HepG2 (cell line): ENCODE measurements around the gene RILPL1. TPM values are rescaled to one million over a fixed set of nuclear protein-coding genes. Genes with fewer than 3 reads are reported as not detected.

Source experiments
- BRCA1 ChIP-seq: sonication (generic); formaldehyde crosslinking; IDR thresholded peaks from 2 replicates; pipeline ENCODE4 v1.4.0; 2020; ENCODE audit warnings: missing genetic modification reagents
- ELF1 ChIP-seq: sonication (generic); formaldehyde crosslinking; IDR thresholded peaks from 2 replicates; pipeline ENCODE4 v1.4.0; 2020; ENCODE audit warnings: missing genetic modification reagents
- HOXA5 ChIP-seq: sonication (generic); formaldehyde crosslinking; IDR thresholded peaks from 2 replicates; pipeline ENCODE4 v1.4.0; 2020; ENCODE audit warnings: missing genetic modification reagents
- IRX3 ChIP-seq: sonication (generic); formaldehyde crosslinking; IDR thresholded peaks from 2 replicates; pipeline ENCODE4 v1.8.1; 2023; ENCODE audit warnings: mild to moderate bottlenecking, low read depth, missing genetic modification reagents, borderline replicate concordance
- MEIS1 ChIP-seq: sonication (generic); formaldehyde crosslinking; IDR thresholded peaks from 2 replicates; pipeline ENCODE4 v1.9.0; 2021; ENCODE audit warnings: mild to moderate bottlenecking, missing genetic modification reagents, moderate library complexity, borderline replicate concordance
- POLR2G ChIP-seq: fragments of 200-400 bp; formaldehyde crosslinking; IDR thresholded peaks from 2 replicates; pipeline ENCODE4 v1.6.1; 2018; ENCODE audit warnings: mild to moderate bottlenecking, low read depth, low read length, moderate library complexity
- RARA ChIP-seq: IDR thresholded peaks from 2 replicates; pipeline ENCODE4 v1.6.1; 2016; ENCODE audit warnings: missing genetic modification reagents, missing compliant biosample characterization
- RELA ChIP-seq: sonication (generic); formaldehyde crosslinking; IDR thresholded peaks from 2 replicates; pipeline ENCODE4 v1.4.0; 2020; ENCODE audit warnings: missing genetic modification reagents
- RFXAP ChIP-seq: sonication (generic); formaldehyde crosslinking; IDR thresholded peaks from 2 replicates; pipeline ENCODE4 v1.4.0; 2020; ENCODE audit warnings: missing genetic modification reagents, borderline replicate concordance
- SIN3A ChIP-seq: IDR thresholded peaks from 2 replicates; pipeline ENCODE4 v1.6.1; 2011; ENCODE audit warnings: low read depth, mild to moderate bottlenecking, control low read depth, low read length, borderline replicate concordance
- SMAD9 ChIP-seq: sonication (generic); formaldehyde crosslinking; IDR thresholded peaks from 2 replicates; pipeline ENCODE4 v1.5.1; 2020; ENCODE audit warnings: mild to moderate bottlenecking, missing genetic modification reagents
- SNAPC2 ChIP-seq: sonication (generic); formaldehyde crosslinking; IDR thresholded peaks from 2 replicates; pipeline ENCODE4 v1.8.1; 2022; ENCODE audit warnings: mild to moderate bottlenecking, missing genetic modification reagents
- SRSF9 ChIP-seq: fragments of 200-400 bp; formaldehyde crosslinking; IDR thresholded peaks from 2 replicates; pipeline ENCODE4 v1.6.1; 2018; ENCODE audit warnings: borderline replicate concordance, mild to moderate bottlenecking, low read depth, low read length; ENCODE audit not compliant: insufficient read depth, poor library complexity, severe bottlenecking
- TEAD2 ChIP-seq: sonication (generic); formaldehyde crosslinking; IDR thresholded peaks from 2 replicates; pipeline ENCODE4 v1.9.0; 2021; ENCODE audit warnings: missing genetic modification reagents
- TGIF2 ChIP-seq: IDR thresholded peaks from 2 replicates; pipeline ENCODE4 v1.6.1; 2016; ENCODE audit warnings: control low read depth, missing compliant biosample characterization
- ZBTB8A ChIP-seq: sonication (generic); formaldehyde crosslinking; IDR thresholded peaks from 2 replicates; pipeline ENCODE4 v1.4.0; 2020; ENCODE audit warnings: mild to moderate bottlenecking, low read depth, missing genetic modification reagents, borderline replicate concordance
- ZFY ChIP-seq: sonication (generic); formaldehyde crosslinking; IDR thresholded peaks from 2 replicates; pipeline ENCODE4 v1.4.0; 2020; ENCODE audit warnings: missing genetic modification reagents
- ZNF256 ChIP-seq: sonication (generic); formaldehyde crosslinking; conservative IDR thresholded peaks from 2 replicates; pipeline ENCODE4 v1.4.0; 2020; ENCODE audit warnings: missing genetic modification reagents
- ZNF33A ChIP-seq: sonication (generic); formaldehyde crosslinking; IDR thresholded peaks from 2 replicates; pipeline ENCODE4 v1.5.1; 2020; ENCODE audit warnings: missing genetic modification reagents, mild to moderate bottlenecking, moderate library complexity, borderline replicate concordance
- polyA plus RNA-seq, 8 experiments: library from polyadenylated mRNA; depleted of rRNA in 3 of 8; stranded (reverse) in 7 of 8; unstranded in 1 of 8; fragments of >200 nt; fragmentation: Illumina TruSeq in 4 of 8; extraction: Trizol in 4 of 8; gene quantifications; 2 replicates each; pipeline versions ENCODE4 v1.2.1 to v1.2.3, GENCODE V29; 2011 to 2016; ENCODE audit warnings: low read depth in 4 of 8, missing spikeins in 1 of 8, mixed read lengths in 1 of 8; ENCODE audit not compliant: insufficient read depth in 1 of 8
- total RNA-seq, 5 experiments: library from RNA; depleted of rRNA; stranded (reverse); fragments of >200 nt; fragmentation: Illumina TruSeq; extraction: Trizol; gene quantifications; 2 replicates each; pipeline ENCODE4 v1.2.3, GENCODE V29; 2016; ENCODE audit warnings: low read depth in 1 of 5
- TF ChIP-seq, protein P1 (sequence below): sonication (generic); formaldehyde crosslinking; IDR thresholded peaks from 2 replicates; pipeline ENCODE4 v1.5.0; 2020; ENCODE audit warnings: mild to moderate bottlenecking, missing genetic modification reagents, moderate library complexity
- TF ChIP-seq, protein P2 (sequence below): fragments of 450-650 bp; IDR thresholded peaks from 2 replicates; pipeline ENCODE4 v1.6.1; 2016
- TF ChIP-seq, protein P3 (sequence below): sonication (generic); formaldehyde crosslinking; IDR thresholded peaks from 2 replicates; pipeline ENCODE4 v1.5.0; 2020; ENCODE audit warnings: missing genetic modification reagents
- TF ChIP-seq, protein P4 (sequence below): sonication (generic); formaldehyde crosslinking; IDR thresholded peaks from 2 replicates; pipeline ENCODE4 v1.8.0; 2022; ENCODE audit warnings: missing genetic modification reagents, low read depth, mild to moderate bottlenecking, borderline replicate concordance
- TF ChIP-seq, protein P5 (sequence below): sonication (generic); formaldehyde crosslinking; IDR thresholded peaks from 2 replicates; pipeline ENCODE4 v1.5.0; 2020; ENCODE audit warnings: missing genetic modification reagents, mild to moderate bottlenecking, borderline replicate concordance

The RILPL1 gene
- total and polyA plus RNA-seq, 2 of the 13 experiments (the other 11 are each of a cell fraction or from before 2014, with no cell fraction given): 5.8 to 28.4 TPM

DNA sequence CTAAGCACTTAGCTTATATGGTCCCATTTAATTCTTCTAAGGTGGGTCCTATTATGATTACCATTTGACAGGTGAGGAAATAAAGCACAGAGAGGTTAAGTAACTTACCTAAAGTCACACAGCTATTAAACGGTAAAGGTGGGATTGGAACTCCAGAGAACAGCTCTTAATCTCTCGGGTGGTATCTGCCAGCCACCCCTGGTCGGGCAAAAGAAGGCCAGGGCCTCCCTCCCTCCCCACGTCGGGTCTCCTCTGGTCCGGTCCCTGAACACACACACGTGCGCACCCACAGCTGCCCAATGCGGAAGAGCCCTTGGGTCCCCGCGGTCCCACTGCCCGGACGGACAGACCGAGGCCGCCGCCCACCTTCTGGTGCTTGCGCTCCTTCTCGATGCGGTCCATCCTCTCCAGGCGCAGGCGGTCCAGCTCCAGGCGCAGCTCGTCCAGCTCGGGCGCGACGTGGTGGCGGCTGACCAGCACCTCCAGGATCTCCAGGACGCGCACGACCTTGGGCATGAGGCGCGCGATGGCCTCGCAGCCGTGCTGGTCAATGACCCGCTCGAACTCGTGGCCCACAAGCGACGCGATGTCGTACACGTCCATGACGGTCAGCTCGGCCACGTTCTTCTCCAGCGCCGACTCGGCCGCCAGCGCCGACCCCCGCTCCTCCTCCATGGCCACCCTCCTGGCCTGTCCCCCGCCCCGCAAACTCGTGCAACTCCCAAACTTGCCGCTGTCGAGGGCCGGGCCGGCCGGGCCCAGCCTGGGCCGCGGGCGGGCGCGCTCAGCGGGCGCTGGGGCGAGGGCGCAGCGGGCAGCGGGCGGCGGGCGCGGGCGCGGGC lies 490 bp downstream of the RILPL1 start (continued):
- TF ChIP-seq, protein P1, sequence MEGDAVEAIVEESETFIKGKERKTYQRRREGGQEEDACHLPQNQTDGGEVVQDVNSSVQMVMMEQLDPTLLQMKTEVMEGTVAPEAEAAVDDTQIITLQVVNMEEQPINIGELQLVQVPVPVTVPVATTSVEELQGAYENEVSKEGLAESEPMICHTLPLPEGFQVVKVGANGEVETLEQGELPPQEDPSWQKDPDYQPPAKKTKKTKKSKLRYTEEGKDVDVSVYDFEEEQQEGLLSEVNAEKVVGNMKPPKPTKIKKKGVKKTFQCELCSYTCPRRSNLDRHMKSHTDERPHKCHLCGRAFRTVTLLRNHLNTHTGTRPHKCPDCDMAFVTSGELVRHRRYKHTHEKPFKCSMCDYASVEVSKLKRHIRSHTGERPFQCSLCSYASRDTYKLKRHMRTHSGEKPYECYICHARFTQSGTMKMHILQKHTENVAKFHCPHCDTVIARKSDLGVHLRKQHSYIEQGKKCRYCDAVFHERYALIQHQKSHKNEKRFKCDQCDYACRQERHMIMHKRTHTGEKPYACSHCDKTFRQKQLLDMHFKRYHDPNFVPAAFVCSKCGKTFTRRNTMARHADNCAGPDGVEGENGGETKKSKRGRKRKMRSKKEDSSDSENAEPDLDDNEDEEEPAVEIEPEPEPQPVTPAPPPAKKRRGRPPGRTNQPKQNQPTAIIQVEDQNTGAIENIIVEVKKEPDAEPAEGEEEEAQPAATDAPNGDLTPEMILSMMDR: peak; percentile 24
- TF ChIP-seq, protein P2, sequence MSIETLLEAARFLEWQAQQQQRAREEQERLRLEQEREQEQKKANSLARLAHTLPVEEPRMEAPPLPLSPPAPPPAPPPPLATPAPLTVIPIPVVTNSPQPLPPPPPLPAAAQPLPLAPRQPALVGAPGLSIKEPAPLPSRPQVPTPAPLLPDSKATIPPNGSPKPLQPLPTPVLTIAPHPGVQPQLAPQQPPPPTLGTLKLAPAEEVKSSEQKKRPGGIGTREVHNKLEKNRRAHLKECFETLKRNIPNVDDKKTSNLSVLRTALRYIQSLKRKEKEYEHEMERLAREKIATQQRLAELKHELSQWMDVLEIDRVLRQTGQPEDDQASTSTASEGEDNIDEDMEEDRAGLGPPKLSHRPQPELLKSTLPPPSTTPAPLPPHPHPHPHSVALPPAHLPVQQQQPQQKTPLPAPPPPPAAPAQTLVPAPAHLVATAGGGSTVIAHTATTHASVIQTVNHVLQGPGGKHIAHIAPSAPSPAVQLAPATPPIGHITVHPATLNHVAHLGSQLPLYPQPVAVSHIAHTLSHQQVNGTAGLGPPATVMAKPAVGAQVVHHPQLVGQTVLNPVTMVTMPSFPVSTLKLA: no peak
- TF ChIP-seq MEIS1 (CRISPR knock-in tag) (peak; percentile 91; the same call in 1 of the 2 replicates), RELA (CRISPR knock-in tag) (0 out of 2 replicates have a peak, but pooled peaks have one; percentile 45), ZNF256 (CRISPR knock-in tag) (peak; percentile 89), IRX3 (peak; percentile 15; the same call in 1 of the 2 replicates), TGIF2 (CRISPR knock-in tag) (0 out of 2 replicates have a peak, but pooled peaks have one; percentile 29), ZBTB8A (peak; percentile 76; the same call in 1 of the 2 replicates), ELF1 (peak; percentile 69), ZNF33A (CRISPR knock-in tag) (no peak), TEAD2 (CRISPR knock-in tag) (no peak), RFXAP (CRISPR knock-in tag) (peak; percentile 65; the same call in 1 of the 2 replicates), SRSF9 (no peak), RARA (peak; percentile 36; the same call in 1 of the 2 replicates), SMAD9 (CRISPR knock-in tag) (peak; percentile 78; the same call in 1 of the 2 replicates), SNAPC2 (CRISPR knock-in tag) (no peak; the same call in 1 of the 2 replicates), POLR2G (peak; percentile 47; the same call in 1 of the 2 replicates), ZFY (CRISPR knock-in tag) (peak; percentile 86), BRCA1 (CRISPR knock-in tag) (no peak), SIN3A (no peak), HOXA5 (CRISPR knock-in tag) (0 out of 2 replicates have a peak, but pooled peaks have one; percentile 52)
- TF ChIP-seq, protein P3, sequence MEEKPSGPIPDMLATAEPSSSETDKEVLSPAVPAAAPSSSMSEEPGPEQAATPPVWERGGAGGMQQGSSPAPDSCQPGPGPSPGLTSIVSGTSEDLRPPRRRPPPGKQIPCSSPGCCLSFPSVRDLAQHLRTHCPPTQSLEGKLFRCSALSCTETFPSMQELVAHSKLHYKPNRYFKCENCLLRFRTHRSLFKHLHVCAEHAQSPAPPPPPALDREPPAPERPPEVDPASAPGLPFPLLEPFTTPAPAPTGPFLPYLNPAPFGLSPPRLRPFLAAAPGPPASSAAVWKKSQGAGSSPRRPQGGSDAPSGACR (CRISPR knock-in tag): no peak; the same call in 1 of the 2 replicates
- TF ChIP-seq, protein P4, sequence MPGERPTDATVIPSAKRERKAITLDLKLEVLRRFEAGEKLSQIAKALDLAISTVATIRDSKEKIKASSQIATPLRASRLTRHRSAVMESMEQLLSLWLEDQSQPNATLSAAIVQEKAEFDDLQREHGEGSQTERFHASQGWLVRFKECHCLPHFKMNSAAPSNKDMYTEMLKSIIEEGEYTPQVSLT (CRISPR knock-in tag): no peak
- TF ChIP-seq, protein P5, sequence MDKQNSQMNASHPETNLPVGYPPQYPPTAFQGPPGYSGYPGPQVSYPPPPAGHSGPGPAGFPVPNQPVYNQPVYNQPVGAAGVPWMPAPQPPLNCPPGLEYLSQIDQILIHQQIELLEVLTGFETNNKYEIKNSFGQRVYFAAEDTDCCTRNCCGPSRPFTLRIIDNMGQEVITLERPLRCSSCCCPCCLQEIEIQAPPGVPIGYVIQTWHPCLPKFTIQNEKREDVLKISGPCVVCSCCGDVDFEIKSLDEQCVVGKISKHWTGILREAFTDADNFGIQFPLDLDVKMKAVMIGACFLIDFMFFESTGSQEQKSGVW: peak; percentile 77; the same call in 1 of the 2 replicates
